ENCODE measurements around the gene CDK9. TPM values are rescaled to one million over a fixed set of nuclear protein-coding genes. Genes with fewer than 3 reads are reported as not detected.

Gene CDK9
- total and polyA plus RNA-seq, 2 experiments from 2014 or later = 58.5 to 84.3 TPM

DNA sequence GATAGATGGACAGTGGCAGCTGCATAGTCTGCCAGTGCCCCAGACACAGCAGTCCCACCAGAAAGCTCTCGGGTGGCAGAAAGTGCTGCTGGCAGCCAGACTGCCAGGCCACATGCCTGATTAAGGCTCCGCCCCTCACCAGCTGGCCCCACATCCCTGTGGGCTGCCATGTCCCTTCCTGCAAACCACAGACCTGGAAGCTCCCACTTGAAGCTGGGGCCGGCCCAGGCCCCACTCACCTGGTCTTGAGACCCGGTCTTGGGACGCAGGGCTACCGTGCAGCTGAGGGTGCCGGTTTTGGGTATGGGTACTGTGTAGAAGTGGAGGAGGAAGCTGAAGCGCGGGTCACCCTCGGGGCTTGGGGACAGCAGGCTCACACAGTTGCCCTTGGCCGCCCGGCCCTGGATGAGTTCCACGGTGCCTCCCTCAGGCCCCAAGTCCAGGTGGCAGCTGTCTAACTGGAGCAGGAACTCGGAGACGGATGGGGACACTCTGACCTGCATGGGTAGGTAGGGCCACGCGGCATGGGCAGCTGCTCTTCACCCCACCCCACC is 32.1 kb downstream of the CDK9 start:
- Histone ChIP-seq H3K79me2 (replicated peaks; ENCODE audit: insufficient read depth) (no peaks in the 10 kb centered on the region), H2AFZ (no peak overlapping the region), H3K9me2 (ENCODE audit: insufficient read depth) (no peaks in the 10 kb centered on the region), H4K20me1 (replicated peaks; ENCODE audit: insufficient read depth) (no peaks in the 10 kb centered on the region; the same call in 1 of the 2 replicates), H3K27me3 (ENCODE audit: insufficient read depth) (no peaks in the 10 kb centered on the region), H3F3A (replicated peaks; ENCODE audit: low read depth) (no peaks in the 10 kb centered on the region), H3K27ac (ENCODE audit: low read depth) (no peak overlapping the region), H3K4me1 (ENCODE audit: insufficient read depth) (no peaks in the 10 kb centered on the region), H3K4me2 (no peak overlapping the region), H3K36me3 (ENCODE audit: insufficient read depth) (no peaks in the 10 kb centered on the region), H3K4me3 (no peak overlapping the region)
- DNase-seq (ENCODE audit: low spot score) = no peak
- peaks cover 20% of the 10 kb centered on the region for H3K36me3 Mint-ChIP-seq (ENCODE audit: low read depth)
- no peak overlapping the region; the same call in 2 of the 3 replicates for H3K4me3 Mint-ChIP-seq
- ATAC-seq = no peak
- H3K4me1 Mint-ChIP-seq = no peaks in the 10 kb centered on the region
- no peak overlapping the region for H3K27ac Mint-ChIP-seq
- peaks cover 19% of the 10 kb centered on the region for H3K27me3 Mint-ChIP-seq (ENCODE audit: insufficient read depth, low read depth, poor library complexity)
- H3K9me3 Mint-ChIP-seq = no peaks in the 10 kb centered on the region
- TF ChIP-seq, protein P1, sequence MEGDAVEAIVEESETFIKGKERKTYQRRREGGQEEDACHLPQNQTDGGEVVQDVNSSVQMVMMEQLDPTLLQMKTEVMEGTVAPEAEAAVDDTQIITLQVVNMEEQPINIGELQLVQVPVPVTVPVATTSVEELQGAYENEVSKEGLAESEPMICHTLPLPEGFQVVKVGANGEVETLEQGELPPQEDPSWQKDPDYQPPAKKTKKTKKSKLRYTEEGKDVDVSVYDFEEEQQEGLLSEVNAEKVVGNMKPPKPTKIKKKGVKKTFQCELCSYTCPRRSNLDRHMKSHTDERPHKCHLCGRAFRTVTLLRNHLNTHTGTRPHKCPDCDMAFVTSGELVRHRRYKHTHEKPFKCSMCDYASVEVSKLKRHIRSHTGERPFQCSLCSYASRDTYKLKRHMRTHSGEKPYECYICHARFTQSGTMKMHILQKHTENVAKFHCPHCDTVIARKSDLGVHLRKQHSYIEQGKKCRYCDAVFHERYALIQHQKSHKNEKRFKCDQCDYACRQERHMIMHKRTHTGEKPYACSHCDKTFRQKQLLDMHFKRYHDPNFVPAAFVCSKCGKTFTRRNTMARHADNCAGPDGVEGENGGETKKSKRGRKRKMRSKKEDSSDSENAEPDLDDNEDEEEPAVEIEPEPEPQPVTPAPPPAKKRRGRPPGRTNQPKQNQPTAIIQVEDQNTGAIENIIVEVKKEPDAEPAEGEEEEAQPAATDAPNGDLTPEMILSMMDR (conservative IDR thresholded peaks at IDR 0.05; ENCODE audit: low read depth in 2 of 2) = no peak
- no peak for TF ChIP-seq EZH2 (IDR thresholded peaks at IDR 0.05; ENCODE audit: low read depth, unreplicated experiment)
- no peak; the same call in 1 of the 2 replicates for TF ChIP-seq POLR2AphosphoS5 (IDR thresholded peaks at IDR 0.05; ENCODE audit: low read depth)
- no peak for TF ChIP-seq ZNF331 (CRISPR knock-in tag; IDR thresholded peaks at IDR 0.05; ENCODE audit: low read depth)
- TF ChIP-seq JUNB (IDR thresholded peaks at IDR 0.05; ENCODE audit: unreplicated experiment) = no peak
- TF ChIP-seq STAT1 (IDR thresholded peaks at IDR 0.05; ENCODE audit: unreplicated experiment) = no peak
- no peak for TF ChIP-seq CREB1 (CRISPR knock-in tag; IDR thresholded peaks at IDR 0.05; ENCODE audit: low read depth)
- TF ChIP-seq, protein P2, sequence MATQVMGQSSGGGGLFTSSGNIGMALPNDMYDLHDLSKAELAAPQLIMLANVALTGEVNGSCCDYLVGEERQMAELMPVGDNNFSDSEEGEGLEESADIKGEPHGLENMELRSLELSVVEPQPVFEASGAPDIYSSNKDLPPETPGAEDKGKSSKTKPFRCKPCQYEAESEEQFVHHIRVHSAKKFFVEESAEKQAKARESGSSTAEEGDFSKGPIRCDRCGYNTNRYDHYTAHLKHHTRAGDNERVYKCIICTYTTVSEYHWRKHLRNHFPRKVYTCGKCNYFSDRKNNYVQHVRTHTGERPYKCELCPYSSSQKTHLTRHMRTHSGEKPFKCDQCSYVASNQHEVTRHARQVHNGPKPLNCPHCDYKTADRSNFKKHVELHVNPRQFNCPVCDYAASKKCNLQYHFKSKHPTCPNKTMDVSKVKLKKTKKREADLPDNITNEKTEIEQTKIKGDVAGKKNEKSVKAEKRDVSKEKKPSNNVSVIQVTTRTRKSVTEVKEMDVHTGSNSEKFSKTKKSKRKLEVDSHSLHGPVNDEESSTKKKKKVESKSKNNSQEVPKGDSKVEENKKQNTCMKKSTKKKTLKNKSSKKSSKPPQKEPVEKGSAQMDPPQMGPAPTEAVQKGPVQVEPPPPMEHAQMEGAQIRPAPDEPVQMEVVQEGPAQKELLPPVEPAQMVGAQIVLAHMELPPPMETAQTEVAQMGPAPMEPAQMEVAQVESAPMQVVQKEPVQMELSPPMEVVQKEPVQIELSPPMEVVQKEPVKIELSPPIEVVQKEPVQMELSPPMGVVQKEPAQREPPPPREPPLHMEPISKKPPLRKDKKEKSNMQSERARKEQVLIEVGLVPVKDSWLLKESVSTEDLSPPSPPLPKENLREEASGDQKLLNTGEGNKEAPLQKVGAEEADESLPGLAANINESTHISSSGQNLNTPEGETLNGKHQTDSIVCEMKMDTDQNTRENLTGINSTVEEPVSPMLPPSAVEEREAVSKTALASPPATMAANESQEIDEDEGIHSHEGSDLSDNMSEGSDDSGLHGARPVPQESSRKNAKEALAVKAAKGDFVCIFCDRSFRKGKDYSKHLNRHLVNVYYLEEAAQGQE (IDR thresholded peaks at IDR 0.05; ENCODE audit: unreplicated experiment) = no peak
- TF ChIP-seq NANOG (IDR thresholded peaks at IDR 0.05; ENCODE audit: borderline replicate concordance) = no peak
- TF ChIP-seq EZH2phosphoT487 (IDR thresholded peaks at IDR 0.05; ENCODE audit: unreplicated experiment) = no peak
- no peak for TF ChIP-seq ZNF114 (CRISPR knock-in tag; IDR thresholded peaks at IDR 0.05)
- TF ChIP-seq, protein P3, sequence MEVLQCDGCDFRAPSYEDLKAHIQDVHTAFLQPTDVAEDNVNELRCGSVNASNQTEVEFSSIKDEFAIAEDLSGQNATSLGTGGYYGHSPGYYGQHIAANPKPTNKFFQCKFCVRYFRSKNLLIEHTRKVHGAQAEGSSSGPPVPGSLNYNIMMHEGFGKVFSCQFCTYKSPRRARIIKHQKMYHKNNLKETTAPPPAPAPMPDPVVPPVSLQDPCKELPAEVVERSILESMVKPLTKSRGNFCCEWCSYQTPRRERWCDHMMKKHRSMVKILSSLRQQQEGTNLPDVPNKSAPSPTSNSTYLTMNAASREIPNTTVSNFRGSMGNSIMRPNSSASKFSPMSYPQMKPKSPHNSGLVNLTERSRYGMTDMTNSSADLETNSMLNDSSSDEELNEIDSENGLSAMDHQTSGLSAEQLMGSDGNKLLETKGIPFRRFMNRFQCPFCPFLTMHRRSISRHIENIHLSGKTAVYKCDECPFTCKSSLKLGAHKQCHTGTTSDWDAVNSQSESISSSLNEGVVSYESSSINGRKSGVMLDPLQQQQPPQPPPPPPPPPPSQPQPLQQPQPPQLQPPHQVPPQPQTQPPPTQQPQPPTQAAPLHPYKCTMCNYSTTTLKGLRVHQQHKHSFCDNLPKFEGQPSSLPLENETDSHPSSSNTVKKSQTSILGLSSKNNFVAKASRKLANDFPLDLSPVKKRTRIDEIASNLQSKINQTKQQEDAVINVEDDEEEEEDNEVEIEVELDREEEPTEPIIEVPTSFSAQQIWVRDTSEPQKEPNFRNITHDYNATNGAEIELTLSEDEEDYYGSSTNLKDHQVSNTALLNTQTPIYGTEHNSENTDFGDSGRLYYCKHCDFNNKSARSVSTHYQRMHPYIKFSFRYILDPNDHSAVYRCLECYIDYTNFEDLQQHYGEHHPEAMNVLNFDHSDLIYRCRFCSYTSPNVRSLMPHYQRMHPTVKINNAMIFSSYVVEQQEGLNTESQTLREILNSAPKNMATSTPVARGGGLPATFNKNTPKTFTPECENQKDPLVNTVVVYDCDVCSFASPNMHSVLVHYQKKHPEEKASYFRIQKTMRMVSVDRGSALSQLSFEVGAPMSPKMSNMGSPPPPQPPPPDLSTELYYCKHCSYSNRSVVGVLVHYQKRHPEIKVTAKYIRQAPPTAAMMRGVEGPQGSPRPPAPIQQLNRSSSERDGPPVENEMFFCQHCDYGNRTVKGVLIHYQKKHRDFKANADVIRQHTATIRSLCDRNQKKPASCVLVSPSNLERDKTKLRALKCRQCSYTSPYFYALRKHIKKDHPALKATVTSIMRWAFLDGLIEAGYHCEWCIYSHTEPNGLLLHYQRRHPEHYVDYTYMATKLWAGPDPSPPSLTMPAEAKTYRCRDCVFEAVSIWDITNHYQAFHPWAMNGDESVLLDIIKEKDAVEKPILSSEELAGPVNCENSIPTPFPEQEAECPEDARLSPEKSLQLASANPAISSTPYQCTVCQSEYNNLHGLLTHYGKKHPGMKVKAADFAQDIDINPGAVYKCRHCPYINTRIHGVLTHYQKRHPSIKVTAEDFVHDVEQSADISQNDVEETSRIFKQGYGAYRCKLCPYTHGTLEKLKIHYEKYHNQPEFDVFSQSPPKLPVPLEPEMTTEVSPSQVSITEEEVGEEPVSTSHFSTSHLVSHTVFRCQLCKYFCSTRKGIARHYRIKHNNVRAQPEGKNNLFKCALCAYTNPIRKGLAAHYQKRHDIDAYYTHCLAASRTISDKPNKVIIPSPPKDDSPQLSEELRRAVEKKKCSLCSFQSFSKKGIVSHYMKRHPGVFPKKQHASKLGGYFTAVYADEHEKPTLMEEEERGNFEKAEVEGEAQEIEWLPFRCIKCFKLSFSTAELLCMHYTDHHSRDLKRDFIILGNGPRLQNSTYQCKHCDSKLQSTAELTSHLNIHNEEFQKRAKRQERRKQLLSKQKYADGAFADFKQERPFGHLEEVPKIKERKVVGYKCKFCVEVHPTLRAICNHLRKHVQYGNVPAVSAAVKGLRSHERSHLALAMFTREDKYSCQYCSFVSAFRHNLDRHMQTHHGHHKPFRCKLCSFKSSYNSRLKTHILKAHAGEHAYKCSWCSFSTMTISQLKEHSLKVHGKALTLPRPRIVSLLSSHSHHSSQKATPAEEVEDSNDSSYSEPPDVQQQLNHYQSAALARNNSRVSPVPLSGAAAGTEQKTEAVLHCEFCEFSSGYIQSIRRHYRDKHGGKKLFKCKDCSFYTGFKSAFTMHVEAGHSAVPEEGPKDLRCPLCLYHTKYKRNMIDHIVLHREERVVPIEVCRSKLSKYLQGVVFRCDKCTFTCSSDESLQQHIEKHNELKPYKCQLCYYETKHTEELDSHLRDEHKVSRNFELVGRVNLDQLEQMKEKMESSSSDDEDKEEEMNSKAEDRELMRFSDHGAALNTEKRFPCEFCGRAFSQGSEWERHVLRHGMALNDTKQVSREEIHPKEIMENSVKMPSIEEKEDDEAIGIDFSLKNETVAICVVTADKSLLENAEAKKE (CRISPR knock-in tag; IDR thresholded peaks at IDR 0.05) = no peak
- TF ChIP-seq, protein P4, sequence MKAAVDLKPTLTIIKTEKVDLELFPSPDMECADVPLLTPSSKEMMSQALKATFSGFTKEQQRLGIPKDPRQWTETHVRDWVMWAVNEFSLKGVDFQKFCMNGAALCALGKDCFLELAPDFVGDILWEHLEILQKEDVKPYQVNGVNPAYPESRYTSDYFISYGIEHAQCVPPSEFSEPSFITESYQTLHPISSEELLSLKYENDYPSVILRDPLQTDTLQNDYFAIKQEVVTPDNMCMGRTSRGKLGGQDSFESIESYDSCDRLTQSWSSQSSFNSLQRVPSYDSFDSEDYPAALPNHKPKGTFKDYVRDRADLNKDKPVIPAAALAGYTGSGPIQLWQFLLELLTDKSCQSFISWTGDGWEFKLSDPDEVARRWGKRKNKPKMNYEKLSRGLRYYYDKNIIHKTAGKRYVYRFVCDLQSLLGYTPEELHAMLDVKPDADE (IDR thresholded peaks at IDR 0.05) = no peak
